ENCODE results near the gene ZNF689. TPM values are rescaled to one million over a fixed set of nuclear protein-coding genes. Genes with fewer than 3 reads are reported as not detected.

Gene ZNF689
- total and polyA plus RNA-seq, 2 of the 13 experiments (the other 11 are each of a cell fraction or from before 2014, with no cell fraction given) = 9.7 to 19.5 TPM

DNA sequence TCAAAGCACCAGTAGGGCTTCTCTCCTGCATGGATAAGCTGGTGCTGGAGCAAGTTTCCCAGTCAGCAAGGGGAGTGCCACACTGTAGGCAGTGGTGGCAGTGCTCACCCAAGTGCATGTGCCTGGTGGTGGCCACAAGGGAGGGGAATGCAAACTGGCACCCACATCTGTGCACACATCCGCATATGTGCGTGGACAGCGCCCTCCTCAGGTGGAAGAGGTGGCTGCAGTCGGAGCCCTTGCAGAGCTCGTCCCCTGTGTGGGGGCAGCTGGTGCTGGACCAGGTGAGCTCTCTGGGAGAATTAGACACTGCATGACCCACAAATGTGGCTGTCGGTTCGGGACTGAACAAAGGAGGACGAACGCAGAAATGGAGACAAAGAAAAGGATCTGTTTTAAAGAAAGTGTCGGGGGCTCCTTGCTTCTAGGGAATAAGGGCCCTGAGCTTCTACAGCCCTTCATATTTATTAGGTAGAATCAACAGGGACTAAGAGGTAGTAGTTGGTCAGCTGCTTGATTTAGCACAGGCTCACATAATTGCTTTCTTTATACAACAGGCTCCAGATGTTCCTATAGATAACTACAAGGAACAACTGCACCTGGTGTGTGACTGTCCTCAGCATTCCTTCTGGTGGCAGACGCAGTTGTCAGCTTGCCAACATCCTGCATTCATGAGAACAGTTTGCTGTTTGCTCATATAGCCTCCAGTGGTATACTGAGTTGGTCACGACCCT, 5.3 kb upstream of the ZNF689 start (continued):
- TF ChIP-seq, protein P1, sequence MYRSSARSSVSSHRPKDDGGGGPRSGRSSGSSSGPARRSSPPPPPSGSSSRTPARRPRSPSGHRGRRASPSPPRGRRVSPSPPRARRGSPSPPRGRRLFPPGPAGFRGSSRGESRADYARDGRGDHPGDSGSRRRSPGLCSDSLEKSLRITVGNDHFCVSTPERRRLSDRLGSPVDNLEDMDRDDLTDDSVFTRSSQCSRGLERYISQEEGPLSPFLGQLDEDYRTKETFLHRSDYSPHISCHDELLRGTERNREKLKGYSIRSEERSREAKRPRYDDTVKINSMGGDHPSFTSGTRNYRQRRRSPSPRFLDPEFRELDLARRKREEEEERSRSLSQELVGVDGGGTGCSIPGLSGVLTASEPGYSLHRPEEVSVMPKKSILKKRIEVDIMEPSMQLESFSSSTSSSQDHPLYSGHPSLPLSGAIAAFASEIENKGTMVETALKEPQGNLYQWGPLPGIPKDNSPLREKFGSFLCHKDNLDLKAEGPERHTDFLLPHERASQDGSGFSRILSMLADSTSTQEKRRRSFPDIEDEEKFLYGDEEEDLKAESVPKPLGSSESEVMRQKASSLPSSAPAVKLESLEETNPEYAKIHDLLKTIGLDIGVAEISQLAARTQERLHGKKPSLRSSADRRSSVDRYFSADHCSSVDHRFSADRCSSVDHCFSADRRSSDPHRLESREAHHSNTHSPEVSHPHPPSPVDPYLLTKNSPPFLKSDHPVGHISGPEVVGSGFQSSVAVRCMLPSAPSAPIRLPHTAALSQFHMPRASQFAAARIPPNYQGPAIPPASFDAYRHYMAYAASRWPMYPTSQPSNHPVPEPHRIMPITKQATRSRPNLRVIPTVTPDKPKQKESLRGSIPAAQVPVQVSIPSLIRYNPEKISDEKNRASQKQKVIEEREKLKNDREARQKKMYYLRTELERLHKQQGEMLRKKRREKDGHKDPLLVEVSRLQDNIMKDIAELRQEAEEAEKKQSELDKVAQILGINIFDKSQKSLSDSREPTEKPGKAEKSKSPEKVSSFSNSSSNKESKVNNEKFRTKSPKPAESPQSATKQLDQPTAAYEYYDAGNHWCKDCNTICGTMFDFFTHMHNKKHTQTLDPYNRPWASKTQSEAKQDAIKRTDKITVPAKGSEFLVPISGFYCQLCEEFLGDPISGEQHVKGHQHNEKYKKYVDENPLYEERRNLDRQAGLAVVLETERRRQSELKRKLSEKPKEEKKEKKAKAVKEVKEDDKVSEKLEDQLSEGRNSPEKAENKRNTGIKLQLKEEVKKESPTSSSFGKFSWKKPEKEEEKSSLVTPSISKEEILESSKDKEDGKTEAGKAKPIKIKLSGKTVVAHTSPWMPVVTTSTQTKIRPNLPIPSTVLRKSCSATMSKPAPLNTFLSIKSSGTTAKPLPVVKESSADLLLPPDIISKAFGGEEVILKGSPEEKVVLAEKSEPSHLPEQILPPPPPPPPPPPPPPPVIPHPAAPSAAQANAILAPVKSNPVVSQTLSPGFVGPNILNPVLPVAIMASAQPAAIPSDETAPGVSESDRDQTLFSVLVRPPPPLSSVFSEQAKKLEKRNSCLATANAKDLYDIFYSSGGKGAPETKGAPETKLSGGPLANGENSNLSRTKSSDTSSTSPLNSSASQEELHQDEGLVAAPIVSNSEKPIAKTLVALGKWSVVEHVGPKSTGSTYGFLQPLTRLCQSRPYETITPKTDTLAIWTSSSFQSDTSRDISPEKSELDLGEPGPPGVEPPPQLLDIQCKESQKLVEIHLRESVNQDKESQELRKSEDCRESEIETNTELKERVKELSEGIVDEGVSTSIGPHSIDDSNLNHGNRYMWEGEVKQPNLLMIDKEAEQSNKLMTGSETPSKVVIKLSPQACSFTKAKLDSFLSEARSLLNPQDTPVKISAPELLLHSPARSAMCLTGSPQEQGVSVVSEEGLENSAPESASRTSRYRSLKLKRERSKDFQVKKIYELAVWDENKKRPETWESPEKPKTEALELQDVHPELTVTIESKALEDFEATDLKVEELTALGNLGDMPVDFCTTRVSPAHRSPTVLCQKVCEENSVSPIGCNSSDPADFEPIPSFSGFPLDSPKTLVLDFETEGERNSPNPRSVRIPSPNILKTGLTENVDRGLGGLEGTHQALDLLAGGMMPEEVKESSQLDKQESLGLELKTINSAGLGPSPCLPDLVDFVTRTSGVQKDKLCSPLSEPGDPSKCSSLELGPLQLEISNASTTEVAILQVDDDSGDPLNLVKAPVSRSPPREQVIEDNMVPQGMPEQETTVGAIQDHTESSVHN (CRISPR knock-in tag; IDR thresholded peaks at IDR 0.05) = peak; percentile 53; the same call in 1 of the 2 replicates
- TF ChIP-seq ZNF572 (CRISPR knock-in tag; IDR thresholded peaks at IDR 0.05) (peak; percentile 92; the same call in 1 of the 2 replicates), FOXC1 (CRISPR knock-in tag; IDR thresholded peaks at IDR 0.05; ENCODE audit: borderline replicate concordance) (no peak), KAT7 (CRISPR knock-in tag; IDR thresholded peaks at IDR 0.05; ENCODE audit: borderline replicate concordance) (no peak), ZNF598 (CRISPR knock-in tag; IDR thresholded peaks at IDR 0.05; ENCODE audit: borderline replicate concordance) (peak; percentile 19; the same call in 1 of the 2 replicates), ZNF563 (CRISPR knock-in tag; IDR thresholded peaks at IDR 0.05) (0 out of 2 replicates have a peak, but pooled peaks have one; percentile 42), FOSL1 (CRISPR knock-in tag; IDR thresholded peaks at IDR 0.05; ENCODE audit: borderline replicate concordance) (no peak), TSC22D2 (CRISPR knock-in tag; IDR thresholded peaks at IDR 0.05; ENCODE audit: borderline replicate concordance) (peak; percentile 76; the same call in 1 of the 2 replicates), TEAD3 (CRISPR knock-in tag; optimal IDR thresholded peaks at IDR 0.05; ENCODE audit: borderline replicate concordance) (peak; percentile 86), ZNF768 (CRISPR knock-in tag; IDR thresholded peaks at IDR 0.05) (peak; percentile 69; the same call in 1 of the 2 replicates), CENPX (CRISPR knock-in tag; IDR thresholded peaks at IDR 0.05) (no peak)
- TF ChIP-seq, protein P2, sequence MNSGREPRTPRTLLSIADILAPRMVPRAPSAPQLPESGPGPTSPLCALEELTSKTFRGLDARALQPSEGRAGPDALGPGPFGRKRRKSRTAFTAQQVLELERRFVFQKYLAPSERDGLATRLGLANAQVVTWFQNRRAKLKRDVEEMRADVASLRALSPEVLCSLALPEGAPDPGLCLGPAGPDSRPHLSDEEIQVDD (CRISPR knock-in tag; IDR thresholded peaks at IDR 0.05; ENCODE audit: borderline replicate concordance) = 0 out of 2 replicates have a peak, but pooled peaks have one; percentile 49
- TF ChIP-seq, protein P3, sequence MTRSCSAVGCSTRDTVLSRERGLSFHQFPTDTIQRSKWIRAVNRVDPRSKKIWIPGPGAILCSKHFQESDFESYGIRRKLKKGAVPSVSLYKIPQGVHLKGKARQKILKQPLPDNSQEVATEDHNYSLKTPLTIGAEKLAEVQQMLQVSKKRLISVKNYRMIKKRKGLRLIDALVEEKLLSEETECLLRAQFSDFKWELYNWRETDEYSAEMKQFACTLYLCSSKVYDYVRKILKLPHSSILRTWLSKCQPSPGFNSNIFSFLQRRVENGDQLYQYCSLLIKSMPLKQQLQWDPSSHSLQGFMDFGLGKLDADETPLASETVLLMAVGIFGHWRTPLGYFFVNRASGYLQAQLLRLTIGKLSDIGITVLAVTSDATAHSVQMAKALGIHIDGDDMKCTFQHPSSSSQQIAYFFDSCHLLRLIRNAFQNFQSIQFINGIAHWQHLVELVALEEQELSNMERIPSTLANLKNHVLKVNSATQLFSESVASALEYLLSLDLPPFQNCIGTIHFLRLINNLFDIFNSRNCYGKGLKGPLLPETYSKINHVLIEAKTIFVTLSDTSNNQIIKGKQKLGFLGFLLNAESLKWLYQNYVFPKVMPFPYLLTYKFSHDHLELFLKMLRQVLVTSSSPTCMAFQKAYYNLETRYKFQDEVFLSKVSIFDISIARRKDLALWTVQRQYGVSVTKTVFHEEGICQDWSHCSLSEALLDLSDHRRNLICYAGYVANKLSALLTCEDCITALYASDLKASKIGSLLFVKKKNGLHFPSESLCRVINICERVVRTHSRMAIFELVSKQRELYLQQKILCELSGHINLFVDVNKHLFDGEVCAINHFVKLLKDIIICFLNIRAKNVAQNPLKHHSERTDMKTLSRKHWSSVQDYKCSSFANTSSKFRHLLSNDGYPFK (CRISPR knock-in tag; IDR thresholded peaks at IDR 0.05; ENCODE audit: borderline replicate concordance) = peak; percentile 75
- TF ChIP-seq, protein P4, sequence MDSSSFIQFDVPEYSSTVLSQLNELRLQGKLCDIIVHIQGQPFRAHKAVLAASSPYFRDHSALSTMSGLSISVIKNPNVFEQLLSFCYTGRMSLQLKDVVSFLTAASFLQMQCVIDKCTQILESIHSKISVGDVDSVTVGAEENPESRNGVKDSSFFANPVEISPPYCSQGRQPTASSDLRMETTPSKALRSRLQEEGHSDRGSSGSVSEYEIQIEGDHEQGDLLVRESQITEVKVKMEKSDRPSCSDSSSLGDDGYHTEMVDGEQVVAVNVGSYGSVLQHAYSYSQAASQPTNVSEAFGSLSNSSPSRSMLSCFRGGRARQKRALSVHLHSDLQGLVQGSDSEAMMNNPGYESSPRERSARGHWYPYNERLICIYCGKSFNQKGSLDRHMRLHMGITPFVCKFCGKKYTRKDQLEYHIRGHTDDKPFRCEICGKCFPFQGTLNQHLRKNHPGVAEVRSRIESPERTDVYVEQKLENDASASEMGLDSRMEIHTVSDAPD (CRISPR knock-in tag; IDR thresholded peaks at IDR 0.05) = no peak

Measured in HepG2 (cell line).